GM18907 (cell line): ENCODE results near the gene PRELP.
"Not testable (repeated sequence)": the region's sequence is repeated elsewhere in the genome, so short reads cannot be mapped to it uniquely, and the experiment has no call there.

ENCODE experiments used
- ATAC-seq: cut with Tn5 transposase; IDR thresholded peaks from one replicate; pipeline ENCODE4 v1.9.1; 2021; ENCODE audit warnings: mild to moderate bottlenecking, moderate library complexity; ENCODE audit not compliant: unreplicated experiment

PRELP gene

GRCh38 chr1:203475012-203475981 is at the start of gene PRELP:
PRELP (plus strand) TSS chr1:203475806; CDS start chr1:203483185, 7,379 bp downstream.
- no peak for ATAC-seq

DNA sequence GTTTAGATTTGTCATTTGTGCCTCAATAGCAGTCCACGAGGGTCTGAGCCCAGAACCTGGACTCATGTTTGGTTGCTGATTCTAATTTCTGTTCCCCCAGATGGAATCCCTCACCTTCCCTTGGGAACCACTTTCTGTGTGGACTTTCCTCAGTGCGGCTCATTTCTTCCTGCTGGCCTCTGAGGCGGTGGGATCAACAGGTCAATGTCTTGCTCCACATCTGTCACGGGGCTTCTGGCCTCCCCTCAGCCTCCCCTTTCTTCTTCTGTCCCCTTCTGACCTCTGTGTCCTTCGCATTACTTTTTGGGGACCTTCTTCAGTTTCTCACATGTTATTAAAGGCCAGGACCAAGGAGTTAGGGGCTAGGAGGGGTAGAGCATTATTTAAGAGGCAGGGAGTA is 49.2 kb upstream of the PRELP start:
- no peak for ATAC-seq

DNA sequence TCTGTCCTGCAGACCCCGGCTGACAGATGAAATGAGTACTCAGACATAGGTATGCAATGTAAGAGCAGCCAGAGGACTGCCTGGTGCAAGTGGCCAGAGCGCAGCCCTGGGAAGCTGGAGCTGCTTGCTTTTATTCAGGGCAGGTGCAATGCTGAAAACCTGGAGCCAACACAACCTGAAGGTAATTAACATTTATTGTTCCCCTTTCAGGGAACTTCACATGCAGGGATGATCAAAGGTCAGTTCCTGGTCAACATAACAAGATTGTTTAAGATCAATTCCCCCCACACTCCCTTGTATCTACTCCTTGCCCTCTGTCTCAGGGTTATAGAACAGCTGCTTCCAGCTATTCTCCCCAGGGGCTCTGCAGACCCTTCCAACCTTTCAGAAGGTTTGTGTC is 48.7 kb upstream of the PRELP start:
- ATAC-seq: no peak

DNA sequence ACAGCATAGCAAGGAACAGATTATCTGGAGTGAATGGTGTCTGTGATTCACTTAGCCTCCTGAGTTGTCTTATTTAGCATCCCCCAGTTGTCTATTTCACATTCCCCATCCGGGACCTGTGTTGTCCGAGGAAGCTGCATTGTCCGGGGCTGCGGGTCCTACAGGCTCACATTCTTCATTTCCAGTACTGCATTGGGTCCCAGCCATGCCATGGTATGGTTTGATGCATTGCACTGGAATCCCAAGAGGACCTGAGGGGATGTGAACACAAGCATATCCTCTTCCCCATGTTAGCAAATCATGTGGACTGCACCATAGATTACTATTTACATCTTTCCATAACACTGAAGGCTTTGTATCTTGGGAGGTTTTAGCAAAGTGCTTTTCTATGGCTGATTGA is 48.2 kb upstream of the PRELP start:
- ATAC-seq: no peak

DNA sequence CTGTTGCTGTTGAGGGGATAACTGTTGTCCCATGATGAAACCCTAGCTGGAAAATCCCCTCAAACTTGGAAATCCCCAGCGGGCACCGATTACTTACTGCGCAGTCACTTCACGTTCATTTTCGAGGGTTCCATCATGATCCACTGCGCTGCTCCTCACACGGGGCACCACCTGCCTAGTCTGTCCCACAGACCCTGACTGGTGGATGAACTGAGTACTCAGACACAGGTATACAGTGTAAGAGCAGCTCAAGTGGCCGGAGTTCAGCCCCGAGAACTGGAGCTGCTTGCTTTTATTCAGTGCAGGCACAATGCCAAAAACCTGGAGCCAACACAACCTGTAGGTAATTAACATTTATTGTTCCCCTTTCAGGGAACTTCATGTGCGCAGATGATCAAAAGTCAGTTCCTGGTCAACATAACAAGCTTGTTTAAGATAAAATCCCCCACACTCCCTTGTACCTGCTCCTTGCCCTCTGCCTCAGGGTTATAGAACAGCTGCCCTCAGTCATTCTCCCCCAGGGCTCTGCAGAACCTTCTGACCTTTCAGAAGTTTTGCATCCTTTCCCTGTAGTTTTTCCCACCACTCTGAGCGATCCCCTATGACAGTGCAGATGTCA is 46.5 kb upstream of the PRELP start:
- no peak for ATAC-seq

GRCh38 chr1:203435615-203436014 is 40.0 kb upstream of the PRELP start:
- ATAC-seq: no peak

DNA sequence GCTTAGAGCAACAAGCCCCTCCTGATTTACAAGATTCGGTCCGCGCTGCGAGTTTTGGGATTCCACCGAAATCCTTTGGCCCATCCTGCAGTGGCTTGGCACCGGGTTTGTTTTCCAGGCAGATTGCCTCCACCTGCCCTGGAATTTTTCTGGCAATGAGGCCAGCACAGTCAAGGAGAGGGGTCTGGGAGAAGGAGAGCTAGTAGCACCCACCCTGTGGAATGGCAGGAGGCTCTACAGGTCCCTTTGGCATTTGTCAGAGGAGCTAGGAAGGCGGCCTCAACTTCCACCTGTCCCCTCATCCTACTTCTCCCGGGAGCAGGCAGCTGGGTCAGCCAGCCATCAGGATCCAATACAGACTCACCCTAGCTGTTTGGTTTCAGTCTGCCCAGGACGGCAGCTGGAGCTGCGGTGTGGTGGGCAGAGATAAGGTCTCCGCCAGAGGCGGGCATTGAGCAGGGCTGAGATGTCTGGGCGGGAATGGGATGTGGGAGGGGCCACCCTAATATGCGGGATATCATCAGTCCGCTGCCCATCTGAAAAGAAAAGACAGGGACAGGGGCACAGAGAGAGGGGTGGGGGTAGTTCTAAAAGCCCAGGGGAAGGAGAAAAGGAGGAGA is 37.8 kb upstream of the PRELP start:
- ATAC-seq: no peak

GRCh38 chr1:203439131-203439730 is 36.4 kb upstream of the PRELP start:
- ATAC-seq: no peak

DNA sequence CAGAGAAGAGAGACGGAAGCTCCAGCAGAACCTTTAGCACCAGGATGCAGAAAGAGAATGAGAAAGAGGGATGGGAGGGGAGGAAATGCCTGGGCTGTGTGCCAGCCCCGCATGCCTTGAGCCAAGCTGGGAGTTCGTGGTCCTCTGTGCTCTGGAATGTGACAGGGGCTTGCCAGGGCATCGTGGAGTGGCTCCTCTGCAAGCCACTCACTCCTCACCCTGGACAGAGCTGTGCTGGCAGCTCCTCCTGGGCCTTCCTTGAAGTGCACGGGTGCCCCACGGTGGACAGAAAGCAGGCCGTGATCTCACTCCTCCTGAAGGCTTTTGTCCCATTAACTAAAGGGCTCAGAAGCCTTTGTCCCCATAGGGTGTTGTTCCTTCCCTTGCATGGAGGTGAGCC is 34.8 kb upstream of the PRELP start:
- no peak for ATAC-seq

DNA sequence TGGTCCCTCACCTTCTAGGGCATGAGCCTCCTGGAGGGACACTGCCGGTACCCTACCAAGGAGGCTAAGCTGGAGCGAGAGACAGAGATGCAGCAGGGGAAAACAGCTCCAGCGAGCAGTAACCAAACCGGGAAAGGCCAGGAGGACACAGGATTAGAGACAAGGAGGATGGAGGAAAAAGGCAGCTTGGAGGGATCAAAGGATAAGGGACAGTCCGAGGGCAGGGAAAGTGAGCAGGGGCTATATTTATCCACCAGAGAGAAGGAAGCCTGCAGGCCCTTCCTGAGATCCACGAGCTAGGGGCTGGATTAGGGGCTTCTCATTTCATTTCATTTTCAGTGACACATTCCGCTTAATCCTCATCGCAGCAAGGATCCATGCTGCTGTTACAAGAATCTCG is 33.8 kb upstream of the PRELP start:
- ATAC-seq: no peak

- no peak for ATAC-seq
Measured at GRCh38 chr1:203442821-203443220, 32.8 kb upstream of the PRELP start.

DNA sequence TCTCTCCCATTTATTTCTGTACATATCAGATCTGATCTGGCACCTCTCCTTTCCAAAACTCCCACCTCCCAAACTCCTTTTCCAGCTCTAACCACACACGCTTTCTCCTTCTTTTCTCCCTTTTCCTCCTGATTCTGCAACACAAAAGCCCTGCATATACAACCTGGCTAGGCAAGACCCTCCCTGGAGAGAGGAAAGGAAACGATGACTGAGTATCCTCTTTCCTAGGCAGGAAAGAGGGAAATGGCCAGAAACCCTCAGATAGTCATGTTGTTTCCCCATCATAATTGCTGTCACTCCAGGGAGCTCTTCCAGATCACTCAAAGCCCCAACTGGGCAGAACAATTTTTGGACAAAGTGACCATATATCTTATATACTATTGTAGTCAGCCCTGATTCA is 32.3 kb upstream of the PRELP start:
- ATAC-seq: no peak

DNA sequence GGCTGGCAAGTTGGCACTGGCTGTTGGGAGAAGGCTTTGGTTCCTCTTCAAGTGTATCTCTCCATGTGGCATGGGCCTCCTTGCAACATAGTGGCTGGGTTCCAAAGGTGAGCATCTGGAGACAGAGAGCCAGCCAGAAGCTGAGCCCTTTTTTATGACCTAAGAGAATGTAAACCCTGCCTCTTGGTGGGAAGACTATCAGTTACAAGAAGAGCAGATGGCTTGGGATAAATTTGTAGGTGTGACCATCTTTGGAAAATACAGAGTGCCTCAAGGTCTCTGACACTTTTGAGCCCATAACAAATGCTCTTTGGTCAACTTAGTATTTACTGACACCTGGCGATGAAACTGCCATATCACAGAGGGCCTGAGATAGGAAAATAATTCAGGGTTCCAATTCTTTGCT is 31.4 kb upstream of the PRELP start:
- no peak for ATAC-seq

- no peak for ATAC-seq
Measured at GRCh38 chr1:203447151-203447550, 28.5 kb upstream of the PRELP start.

DNA sequence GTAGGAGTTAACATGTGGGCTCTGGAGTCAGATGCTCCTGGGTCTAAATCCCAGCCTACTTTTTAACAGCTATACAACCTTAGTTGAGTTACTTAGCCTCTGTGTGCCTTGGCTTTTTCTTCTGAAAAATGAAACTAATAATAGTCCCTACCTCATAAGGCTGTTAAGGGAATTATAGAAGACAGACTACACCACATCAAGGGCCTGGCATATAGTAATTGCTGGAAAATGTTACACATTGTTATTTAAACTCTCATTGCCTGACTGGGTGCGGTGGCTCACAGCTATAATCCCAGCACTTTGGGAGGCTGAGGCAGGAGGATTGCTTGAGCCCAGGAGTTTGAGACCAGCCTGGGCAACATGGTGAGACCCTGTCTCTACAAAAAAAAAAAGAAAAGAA is 28.0 kb upstream of the PRELP start:
- ATAC-seq: not testable (repeated sequence)

- ATAC-seq: no peak
Measured at GRCh38 chr1:203448521-203449061, 27.0 kb upstream of the PRELP start.

GRCh38 chr1:203450001-203450400 is 25.6 kb upstream of the PRELP start:
- no peak for ATAC-seq

DNA sequence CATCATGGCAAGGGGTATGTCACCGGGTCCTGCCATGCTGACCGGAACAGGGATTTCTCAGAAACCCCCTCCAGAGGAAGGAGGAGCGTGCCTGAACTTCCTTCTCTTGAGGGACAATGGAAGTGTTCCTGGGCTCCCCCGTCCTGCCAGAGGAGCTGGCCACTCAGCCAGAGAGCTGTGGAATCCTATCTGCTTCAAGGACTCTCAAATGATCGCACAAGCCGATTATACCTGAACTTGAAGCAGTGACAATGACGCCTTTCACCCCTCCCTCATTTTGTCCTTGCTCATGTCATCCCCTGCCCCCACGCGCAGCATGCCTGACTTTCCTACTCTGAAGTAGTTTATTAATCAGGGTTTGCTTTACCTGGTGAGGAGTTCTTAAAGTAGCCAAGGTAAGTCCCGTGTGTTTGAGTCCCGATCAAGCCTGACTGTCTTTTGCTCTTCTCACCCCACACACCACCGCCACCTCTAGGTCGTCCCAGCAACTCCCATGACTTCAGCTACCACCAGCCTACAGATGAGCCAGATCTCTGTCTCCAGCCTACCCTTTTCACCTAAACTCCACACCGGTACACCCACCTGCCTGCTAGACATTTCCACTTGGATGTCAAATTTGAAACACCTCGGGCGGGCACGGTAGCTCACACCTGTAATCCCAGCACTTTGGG is 25.0 kb upstream of the PRELP start:
- ATAC-seq: no peak

GRCh38 chr1:203451836-203452784 is 23.5 kb upstream of the PRELP start:
- no peak for ATAC-seq
